GM21367 (cell line): ENCODE measurements around the gene TAS2R10.
"Not testable (repeated sequence)": the region's sequence is repeated elsewhere in the genome, so short reads cannot be mapped to it uniquely, and the experiment has no call there.

Experiments used
- ATAC-seq: cut with Tn5 transposase; IDR thresholded peaks from one replicate; pipeline ENCODE4 v1.9.1; 2021; ENCODE audit not compliant: unreplicated experiment

Gene TAS2R10

GRCh38 chr12:10826258-10826657, at the start of gene TAS2R10:
TAS2R10 (minus strand) TSS chr12:10826358; CDS start chr12:10826269, 89 bp downstream.
- no peak for ATAC-seq

GRCh38 chr12:10873378-10873777, 47.2 kb upstream of the TAS2R10 start:
- no peak for ATAC-seq

GRCh38 chr12:10867381-10867780, 41.2 kb upstream of the TAS2R10 start:
- ATAC-seq = no peak

- ATAC-seq = no peak
Observed at GRCh38 chr12:10863512-10864218, 37.5 kb upstream of the TAS2R10 start.

- no peak for ATAC-seq
Observed at GRCh38 chr12:10861366-10861765, 35.2 kb upstream of the TAS2R10 start.

- ATAC-seq = no peak
Observed at GRCh38 chr12:10855807-10856206, 29.6 kb upstream of the TAS2R10 start.

GRCh38 chr12:10853776-10854175, 27.6 kb upstream of the TAS2R10 start:
- ATAC-seq = no peak

GRCh38 chr12:10851243-10851858, 25.2 kb upstream of the TAS2R10 start:
- ATAC-seq = no peak

GRCh38 chr12:10849425-10849878, 23.3 kb upstream of the TAS2R10 start, which contains the start of gene PRR4:
PRR4 (minus strand) TSS chr12:10849475; CDS start chr12:10849437, 38 bp downstream.
- no peak for ATAC-seq

- ATAC-seq = no peak
Observed at GRCh38 chr12:10847744-10848143, 21.6 kb upstream of the TAS2R10 start.

GRCh38 chr12:10842862-10843261, 16.7 kb upstream of the TAS2R10 start:
- ATAC-seq = no peak

GRCh38 chr12:10838461-10838860, 12.3 kb upstream of the TAS2R10 start:
- ATAC-seq = no peak

- no peak for ATAC-seq
Observed at GRCh38 chr12:10829994-10830393, 3.8 kb upstream of the TAS2R10 start.

GRCh38 chr12:10824957-10825356, 1.2 kb downstream of the TAS2R10 start:
- ATAC-seq = no peak

GRCh38 chr12:10811883-10812536, 14.1 kb downstream of the TAS2R10 start:
- no peak for ATAC-seq

- ATAC-seq = no peak
Observed at GRCh38 chr12:10810068-10810467, 16.1 kb downstream of the TAS2R10 start, which contains the start of gene TAS2R9. TAS2R9 (minus strand) TSS chr12:10810168; CDS start chr12:10810075, 93 bp downstream.

- ATAC-seq = no peak
Observed at GRCh38 chr12:10807186-10807585, 19.0 kb downstream of the TAS2R10 start, which contains the start of gene TAS2R8. TAS2R8 (minus strand) TSS chr12:10807286; CDS start chr12:10806980, 306 bp downstream.

GRCh38 chr12:10802587-10802986, 23.6 kb downstream of the TAS2R10 start, which contains the start of gene TAS2R7:
TAS2R7 (minus strand) TSS chr12:10802627; CDS start chr12:10802570, 57 bp downstream.
- ATAC-seq = no peak

GRCh38 chr12:10801741-10802140, 24.4 kb downstream of the TAS2R10 start:
- ATAC-seq = no peak

GRCh38 chr12:10794222-10794621, 31.9 kb downstream of the TAS2R10 start:
- no peak for ATAC-seq

GRCh38 chr12:10791769-10792168, 34.4 kb downstream of the TAS2R10 start:
- ATAC-seq = not testable (repeated sequence)
